H1 (cell line): ENCODE data around the gene GCM1. TPM values are rescaled to one million over a fixed set of nuclear protein-coding genes. Genes with fewer than 3 reads are reported as not detected.

ENCODE experiments used
- CTCF ChIA-PET: fragments of 300-600 bp; sonication (Branson Sonifier 250); formaldehyde crosslinking; loops from one replicate; lab custom pipeline; 2021; ENCODE audit not compliant: partially characterized antibody; lab: Charles Lee
- POLR2A ChIA-PET: fragments of 300-600 bp; sonication (Branson Sonifier 250); formaldehyde crosslinking; loops from one replicate; lab custom pipeline; 2021; ENCODE audit warnings: inconsistent platforms; ENCODE audit not compliant: partially characterized antibody; lab: Charles Lee
- DNase-seq, 2 experiments: peaks; one replicate each; pipeline versions ENCODE4 v3.0.0 to v3.0.0-alpha.2; 2010 to 2022; ENCODE audit warnings: low spot score in 2 of 2, low read depth in 1 of 2, mixed read lengths in 1 of 2
- FAIRE-seq: peaks from 2 replicates; lab custom pipeline; 2011; peaks lifted over from hg19 to GRCh38; lab: Jason Lieb, UNC
- H2AFZ ChIP-seq: 2 replicates; pipeline ENCODE4 v1.8.1; 2012; ENCODE audit warnings: low read length, inconsistent platforms
- H2AK5ac ChIP-seq: 2 replicates; pipeline ENCODE4 v1.6.1; 2013; ENCODE audit warnings: low read depth, low read length
- H2BK120ac ChIP-seq: replicated peaks from 2 replicates; pipeline ENCODE3; 2013; ENCODE audit warnings: low read depth, low read length, inconsistent platforms
- H2BK12ac ChIP-seq: 2 replicates; pipeline ENCODE4 v1.6.1; 2013; ENCODE audit warnings: low read depth, low read length
- H2BK15ac ChIP-seq: 2 replicates; pipeline ENCODE4 v1.6.1; 2013; ENCODE audit warnings: low read length
- H2BK20ac ChIP-seq: 2 replicates; pipeline ENCODE4 v1.6.1; 2013; ENCODE audit warnings: low read length
- H2BK5ac ChIP-seq: 2 replicates; pipeline ENCODE4 v1.6.1; 2013; ENCODE audit warnings: low read depth, low read length
- H3K14ac ChIP-seq: 2 replicates; pipeline ENCODE4 v1.6.1; 2013; ENCODE audit warnings: inconsistent platforms; ENCODE audit not compliant: insufficient read length
- H3K18ac ChIP-seq: 2 replicates; pipeline ENCODE4 v1.6.1; 2013; ENCODE audit warnings: low read length; ENCODE audit errors: extremely low read depth
- H3K23ac ChIP-seq: 2 replicates; pipeline ENCODE4 v1.6.1; 2013; ENCODE audit warnings: inconsistent platforms; ENCODE audit not compliant: insufficient read length
- H3K23me2 ChIP-seq: 2 replicates; pipeline ENCODE4 v1.6.1; 2013; ENCODE audit warnings: low read depth, low read length
- H3K27ac ChIP-seq: 2 replicates; pipeline ENCODE4 v1.6.1; 2011; ENCODE audit warnings: low read depth, low read length, inconsistent platforms
- H3K27me3 ChIP-seq, 4 experiments: replicated peaks in 1 of 4; 1 replicate in 1 of 4; 2 replicates in 3 of 4; pipeline versions ENCODE4 v1.6.1 to v1.8.1; 2011 to 2013; ENCODE audit warnings: low read length in 3 of 4, mild to moderate bottlenecking in 3 of 4, inconsistent platforms in 2 of 4, mixed read lengths in 2 of 4, moderate library complexity in 1 of 4; ENCODE audit not compliant: control insufficient read depth in 3 of 4, insufficient read depth in 3 of 4; ENCODE audit errors: extremely low read depth in 1 of 4
- H3K36me3 ChIP-seq, 4 experiments: 2 replicates each; pipeline versions ENCODE4 v1.6.1 to v1.8.1; 2011 to 2013; ENCODE audit warnings: mild to moderate bottlenecking in 4 of 4, low read length in 3 of 4, moderate library complexity in 2 of 4, control low read depth in 1 of 4, inconsistent platforms in 1 of 4; ENCODE audit not compliant: insufficient read depth in 4 of 4, control insufficient read depth in 2 of 4
- H3K4ac ChIP-seq: replicated peaks from 2 replicates; pipeline ENCODE3; 2013; ENCODE audit warnings: low read length, low read depth, mixed read lengths, inconsistent platforms; ENCODE audit not compliant: insufficient read length
- H3K4me1 ChIP-seq, 4 experiments: replicated peaks in 1 of 4; 1 replicate in 1 of 4; 2 replicates in 3 of 4; pipeline versions ENCODE4 v1.6.1 to v1.8.1; 2011 to 2013; ENCODE audit warnings: low read length in 3 of 4, inconsistent platforms in 2 of 4, mixed read lengths in 1 of 4; ENCODE audit not compliant: insufficient read depth in 4 of 4, control insufficient read depth in 3 of 4
- H3K4me2 ChIP-seq, 2 experiments: 2 replicates each; pipeline versions ENCODE4 v1.6.1 to v1.8.1; 2011 to 2013; ENCODE audit warnings: low read depth in 2 of 2, low read length in 2 of 2, control low read depth in 1 of 2, inconsistent platforms in 1 of 2, mild to moderate bottlenecking in 1 of 2; ENCODE audit not compliant: insufficient read depth in 1 of 2
- H3K4me3 ChIP-seq, 4 experiments: fragments of 200-600, 300-600 bp in 1 of 4; sonication (generic), shearing (Covaris generic), sonication (Bioruptor Twin) in 1 of 4; 2 replicates each; pipeline versions ENCODE4 v1.5.1 to v1.8.1; 2011 to 2016; ENCODE audit warnings: low read length in 4 of 4, low read depth in 3 of 4, control low read depth in 2 of 4, inconsistent platforms in 2 of 4, mild to moderate bottlenecking in 2 of 4, mixed read lengths in 1 of 4, moderate library complexity in 1 of 4; ENCODE audit not compliant: insufficient read depth in 2 of 4; ENCODE audit errors: extremely low read depth in 1 of 4
- H3K56ac ChIP-seq: replicated peaks from 2 replicates; pipeline ENCODE3; 2013; ENCODE audit warnings: low read depth, mild to moderate bottlenecking, mixed read lengths, low read length, inconsistent platforms; ENCODE audit not compliant: insufficient read length
- H3K79me1 ChIP-seq: 2 replicates; pipeline ENCODE4 v1.6.1; 2013; ENCODE audit warnings: low read depth, low read length, control low read depth
- H3K79me2 ChIP-seq, 2 experiments: 2 replicates each; pipeline versions ENCODE4 v1.6.1 to v1.8.1; 2012 to 2013; ENCODE audit warnings: low read length in 2 of 2, mild to moderate bottlenecking in 2 of 2, inconsistent platforms in 1 of 2; ENCODE audit not compliant: insufficient read depth in 2 of 2, control insufficient read depth in 1 of 2
- H3K9ac ChIP-seq, 4 experiments: replicated peaks in 1 of 4; 1 replicate in 1 of 4; 2 replicates in 3 of 4; pipeline versions ENCODE4 v1.6.1 to v1.8.1; 2011 to 2013; ENCODE audit warnings: low read depth in 3 of 4, low read length in 3 of 4, control low read depth in 2 of 4, mild to moderate bottlenecking in 2 of 4, moderate library complexity in 2 of 4, inconsistent platforms in 1 of 4; ENCODE audit errors: extremely low read depth in 1 of 4
- H3K9me3 ChIP-seq, 2 experiments: 2 replicates each; pipeline versions ENCODE4 v1.6.1 to v1.8.1; 2012 to 2013; ENCODE audit warnings: mild to moderate bottlenecking in 2 of 2, moderate library complexity in 2 of 2, control low read depth in 1 of 2, inconsistent platforms in 1 of 2, low read depth in 1 of 2, low read length in 1 of 2, mixed read lengths in 1 of 2; ENCODE audit not compliant: insufficient read depth in 2 of 2
- H4K20me1 ChIP-seq, 2 experiments: replicated peaks in 1 of 2; 2 replicates each; pipeline versions ENCODE3 to v1.8.1; 2011 to 2013; ENCODE audit warnings: inconsistent platforms in 2 of 2, low read length in 2 of 2, mild to moderate bottlenecking in 1 of 2; ENCODE audit not compliant: insufficient read depth in 2 of 2, control insufficient read depth in 1 of 2
- H4K5ac ChIP-seq: 2 replicates; pipeline ENCODE4 v1.6.1; 2013; ENCODE audit warnings: low read length, low read depth, mixed read lengths, inconsistent platforms; ENCODE audit not compliant: insufficient read length
- H4K8ac ChIP-seq: 2 replicates; pipeline ENCODE4 v1.8.0; 2013; ENCODE audit warnings: mild to moderate bottlenecking, moderate library complexity, low read length, inconsistent platforms; ENCODE audit not compliant: insufficient read depth; ENCODE audit errors: extremely low read depth
- H4K91ac ChIP-seq: replicated peaks from 2 replicates; pipeline ENCODE3; 2013; ENCODE audit warnings: low read length, mixed read lengths, inconsistent platforms; ENCODE audit not compliant: insufficient read length
- BCL11A ChIP-seq, 2 experiments: IDR thresholded peaks; one replicate each; pipeline ENCODE4 v1.6.1; 2011; ENCODE audit warnings: low read depth in 2 of 2, low read length in 2 of 2, mild to moderate bottlenecking in 2 of 2
- CHD1 ChIP-seq: IDR thresholded peaks from 2 replicates; pipeline ENCODE4 v1.6.1; 2012; ENCODE audit warnings: low read depth, low read length, improper control_type of control experiment
- CTBP2 ChIP-seq: IDR thresholded peaks from 2 replicates; pipeline ENCODE4 v1.7.0; 2011; ENCODE audit warnings: borderline replicate concordance, mild to moderate bottlenecking, moderate library complexity, mixed read lengths, low read length; ENCODE audit not compliant: insufficient read depth, insufficient read length
- EGR1 ChIP-seq: IDR thresholded peaks from 2 replicates; pipeline ENCODE4 v1.6.1; 2011; ENCODE audit warnings: low read depth, low read length, borderline replicate concordance
- GTF2F1 ChIP-seq: IDR thresholded peaks from 2 replicates; pipeline ENCODE4 v1.6.1; 2012; ENCODE audit warnings: low read depth, low read length, improper control_type of control experiment, borderline replicate concordance
- JUN ChIP-seq: IDR thresholded peaks from 2 replicates; pipeline ENCODE4 v1.6.1; 2011; ENCODE audit warnings: low read depth, mild to moderate bottlenecking, improper control_type of control experiment, low read length
- KDM5A ChIP-seq: fragments of 200-600 bp; IDR thresholded peaks from 2 replicates; pipeline ENCODE4 v1.7.1; 2012; ENCODE audit warnings: mild to moderate bottlenecking, low read length, inconsistent platforms, mixed read lengths
- MAX ChIP-seq: IDR thresholded peaks from 2 replicates; pipeline ENCODE4 v1.6.1; 2012; ENCODE audit warnings: inconsistent platforms
- PHF8 ChIP-seq: fragments of 200-600 bp; sonication (generic); conservative IDR thresholded peaks from 2 replicates; pipeline ENCODE4 v1.7.1; 2012; ENCODE audit warnings: low read depth, mild to moderate bottlenecking, inconsistent platforms, low read length, moderate library complexity
- RNF2 ChIP-seq: fragments of 200-900, 300-1000 bp; sonication (generic); IDR thresholded peaks from 2 replicates; pipeline ENCODE4 v1.7.1; 2016; ENCODE audit warnings: borderline replicate concordance, low read depth, mild to moderate bottlenecking, antibody characterized with exemption, low read length; ENCODE audit not compliant: poor library complexity, severe bottlenecking; ENCODE audit errors: missing control alignments
- RXRA ChIP-seq: IDR thresholded peaks from 2 replicates; pipeline ENCODE4 v1.6.1; 2011; ENCODE audit warnings: low read depth, mild to moderate bottlenecking, low read length, moderate library complexity; ENCODE audit not compliant: insufficient read depth
- SP2 ChIP-seq: IDR thresholded peaks from 2 replicates; pipeline ENCODE4 v1.6.1; 2012; ENCODE audit warnings: mild to moderate bottlenecking, low read length, inconsistent platforms
- SRF ChIP-seq: IDR thresholded peaks from 2 replicates; pipeline ENCODE4 v1.6.1; 2011; ENCODE audit warnings: mild to moderate bottlenecking, low read depth, low read length, moderate library complexity
- TAF1 ChIP-seq: IDR thresholded peaks from 2 replicates; pipeline ENCODE4 v1.6.1; 2011; ENCODE audit warnings: mild to moderate bottlenecking, low read depth, low read length
- TEAD4 ChIP-seq: IDR thresholded peaks from 2 replicates; pipeline ENCODE4 v1.6.1; 2012; ENCODE audit warnings: low read depth, low read length, inconsistent platforms, mixed read lengths
- WGBS, 2 experiments: shearing (Covaris generic) in 1 of 2; methylation state at CpG; one replicate each; pipeline versions ENCODE4 v1.1.6 to v1.1.7; 2013 to 2015; ENCODE audit warnings: low lambda C conversion rate in 2 of 2, mixed read lengths in 2 of 2, inconsistent platforms in 1 of 2, low coverage in 1 of 2, missing lambda C conversion rate in 1 of 2; ENCODE audit not compliant: insufficient replicate concordance in 2 of 2, insufficient coverage in 1 of 2, insufficient read length in 1 of 2; ENCODE audit errors: extremely low coverage in 1 of 2, missing lambda C conversion rate in 1 of 2; 5-methylcytosine and 5-hydroxymethylcytosine counted together
- polyA plus RNA-seq, 7 experiments: library from polyadenylated mRNA; depleted of rRNA in 3 of 7; stranded (reverse) in 5 of 7; unstranded in 2 of 7; fragments of >200 nt in 5 of 7; fragments of 200-250 nt in 2 of 7; gene quantifications; 1 replicate in 5 of 7; 2 replicates in 1 of 7; 4 replicates in 1 of 7; pipeline versions ENCODE4 v1.2.1 to v1.2.3, GENCODE V29; 2011 to 2013; ENCODE audit warnings: missing spikeins in 2 of 7, mixed read lengths in 2 of 7
- total RNA-seq: library from RNA; stranded (reverse); fragmentation: NEBNext Ultra II Directional; extraction: Animal tissue kit (Norgen Biotek cat#: 25700); gene quantifications from 2 replicates; pipeline ENCODE4 v1.2.1, GENCODE V29; 2021

The GCM1 gene
- total and polyA plus RNA-seq, 2 of the 8 experiments (the other 6 are each of a cell fraction or from before 2014, with no cell fraction given) = not detected

GRCh38 chr6:53115113-53115512 is 33.5 kb downstream of the GCM1 start:
- Histone ChIP-seq H3K23me2 (no peaks in the 10 kb centered on the region), H3K4me3 (no peak overlapping the region), H3K9ac (no peak overlapping the region), H3K9me3 (no peaks in the 10 kb centered on the region), H3K27me3 (no peaks in the 10 kb centered on the region), H4K8ac (no peak overlapping the region), H2BK5ac (no peak overlapping the region), H2AFZ (no peak overlapping the region), H3K56ac (no peak overlapping the region), H4K91ac (no peak overlapping the region), H3K79me2 (no peaks in the 10 kb centered on the region), H3K4me1 (peaks cover 2 to 11% (median 7%) of the 10 kb centered on the region in 4 experiments; a peak in 6 of 7 replicates), H3K36me3 (no peaks in the 10 kb centered on the region; a peak in 1 of 8 replicates), H4K20me1 (no peaks in the 10 kb centered on the region), H3K18ac (no peak overlapping the region), H3K4me2 (no peak overlapping the region), H2BK12ac (no peak overlapping the region), H2BK20ac (no peak overlapping the region), H3K27ac (no peak overlapping the region), H3K23ac (no peak overlapping the region), H3K14ac (no peak overlapping the region), H4K5ac (no peak overlapping the region), H2AK5ac (no peak overlapping the region), H2BK120ac (no peak overlapping the region), H3K79me1 (no peaks in the 10 kb centered on the region), H3K4ac (no peak overlapping the region), H2BK15ac (no peak overlapping the region)
- CTCF ChIA-PET = interaction anchor here (0.6 to 2.4 kb wide), 2 partner anchors 377 to 379 kb away, joined by 3 to 6 read pairs; no protein-coding TSS in a partner anchor
- DNase-seq = no peak
- POLR2A ChIA-PET = no interaction called here
- no peak for FAIRE-seq
- 90% methylated on average over 1 of the region's 1 CpG; no CpG with 5 or more reads in 1 of the 2 experiments for whole genome bisulfite sequencing, 2 experiments
- TF ChIP-seq SRF (no peak), TEAD4 (no peak), CTBP2 (no peak), RXRA (no peak), TAF1 (no peak), JUN (no peak), RNF2 (no peak), GTF2F1 (no peak), MAX (no peak), SP2 (no peak), BCL11A (IDR thresholded peaks at IDR 0.05; ENCODE audit: low read depth in 2 of 2, low read length in 2 of 2) (no peak), KDM5A (no peak), CHD1 (no peak), PHF8 (no peak), EGR1 (no peak)
